Natural killer cell treated with Interleukin-12 subunit alpha and Interleukin-12 subunit beta and Interleukin-15 and Interleukin-18, amount 100 ng/mL, for 72 hours (primary cell): ENCODE measurements around the gene EHBP1L1. TPM values are rescaled to one million over a fixed set of nuclear protein-coding genes. Genes with fewer than 3 reads are reported as not detected.

Experiments used
- ATAC-seq, 2 donors: fragments of 150-1000 bp; cut with Tn5 transposase in 1 of 2; sonication (Bioruptor Pico), chemical (Tn5 transposase) in 1 of 2; 2 replicates each; pipeline ENCODE4 v1.10.0; 2021
- DNase-seq: peaks from one replicate; pipeline ENCODE4 v3.0.0; 2022; ENCODE audit warnings: low spot score
- H3K27ac Mint-ChIP-seq, 2 donors: 1 replicate in 1 of 2; 2 replicates in 1 of 2; pipeline ENCODE4 v1.8.0; 2022; ENCODE audit warnings: mixed read lengths in 2 of 2, mild to moderate bottlenecking in 1 of 2, moderate library complexity in 1 of 2
- H3K27me3 Mint-ChIP-seq, 2 donors: 1 replicate in 1 of 2; 2 replicates in 1 of 2; pipeline ENCODE4 v1.8.0; 2022; ENCODE audit warnings: mixed read lengths in 2 of 2
- H3K36me3 Mint-ChIP-seq: one replicate; pipeline ENCODE4 v1.8.0; 2022; ENCODE audit warnings: mixed read lengths
- H3K4me1 Mint-ChIP-seq, 2 donors: 1 replicate in 1 of 2; 2 replicates in 1 of 2; pipeline ENCODE4 v1.8.0; 2022; ENCODE audit warnings: low read depth in 2 of 2, mixed read lengths in 2 of 2, mild to moderate bottlenecking in 1 of 2
- H3K4me3 Mint-ChIP-seq: one replicate; pipeline ENCODE4 v1.8.0; 2022; ENCODE audit warnings: mixed read lengths
- H3K9me3 Mint-ChIP-seq: 2 replicates; pipeline ENCODE4 v1.8.0; 2022; ENCODE audit warnings: mixed read lengths
- total RNA-seq, 2 donors: library from RNA; stranded (reverse); gene quantifications; one replicate each; pipeline ENCODE4 v1.2.3, GENCODE V29; 2022

EHBP1L1 gene
- total RNA-seq, 2 donors from 2014 or later = 156 to 188 TPM

GRCh38 chr11:65553301-65554001 lies 22.4 kb upstream of the EHBP1L1 start:
- Mint-ChIP-seq H3K9me3 (no peaks in the 10 kb centered on the region), H3K27ac (no peak overlapping the region), H3K36me3 (no peaks in the 10 kb centered on the region), H3K4me1 (peaks cover 41 to 51% of the 10 kb centered on the region in 2 donors), H3K4me3 (no peak overlapping the region), H3K27me3 (no peaks in the 10 kb centered on the region)
- peak; percentile 17 to 61 for ATAC-seq
- DNase-seq = peak; percentile 63

GRCh38 chr11:65554057-65554818 lies 21.6 kb upstream of the EHBP1L1 start:
- peak overlapping the region; percentile 27 for H3K4me3 Mint-ChIP-seq
- H3K9me3 Mint-ChIP-seq = no peaks in the 10 kb centered on the region

GRCh38 chr11:65554842-65555430 lies 20.9 kb upstream of the EHBP1L1 start:
- ATAC-seq = no peak

More at GRCh38 chr11:65554057-65554818, 21.6 kb upstream of the EHBP1L1 start:
- DNase-seq (peak; percentile 56), ATAC-seq (no peak)
- peaks cover 38 to 48% of the 10 kb centered on the region in 2 donors for H3K4me1 Mint-ChIP-seq
- no peaks in the 10 kb centered on the region for H3K36me3 Mint-ChIP-seq
- no peaks in the 10 kb centered on the region for H3K27me3 Mint-ChIP-seq
- peak overlapping the region; percentile 72 to 91 for H3K27ac Mint-ChIP-seq

GRCh38 chr11:65555693-65556231 lies 20.1 kb upstream of the EHBP1L1 start:
- H3K4me1 Mint-ChIP-seq = peaks cover 48 to 57% of the 10 kb centered on the region in 2 donors
- ATAC-seq = peak; percentile 37 to 41
- no peaks in the 10 kb centered on the region for H3K27me3 Mint-ChIP-seq
- H3K36me3 Mint-ChIP-seq = no peaks in the 10 kb centered on the region
- peak overlapping the region; percentile 73 for H3K4me3 Mint-ChIP-seq
- H3K9me3 Mint-ChIP-seq = no peaks in the 10 kb centered on the region
- DNase-seq = peak; percentile 73
- peak overlapping the region; percentile 72 to 91 for H3K27ac Mint-ChIP-seq

More at GRCh38 chr11:65554842-65555430, 20.9 kb upstream of the EHBP1L1 start:
- DNase-seq = peak; percentile 53
- no peaks in the 10 kb centered on the region for H3K27me3 Mint-ChIP-seq
- H3K4me1 Mint-ChIP-seq = peaks cover 40 to 49% of the 10 kb centered on the region in 2 donors
- H3K9me3 Mint-ChIP-seq = no peaks in the 10 kb centered on the region
- no peaks in the 10 kb centered on the region for H3K36me3 Mint-ChIP-seq
- peak overlapping the region; percentile 27 for H3K4me3 Mint-ChIP-seq
- H3K27ac Mint-ChIP-seq = peak overlapping the region; percentile 72 to 91

- H3K36me3 Mint-ChIP-seq = no peaks in the 10 kb centered on the region
- no peaks in the 10 kb centered on the region for H3K27me3 Mint-ChIP-seq
- ATAC-seq = no peak
- DNase-seq = peak; percentile 54
- H3K9me3 Mint-ChIP-seq = no peaks in the 10 kb centered on the region
- H3K27ac Mint-ChIP-seq = peak overlapping the region; percentile 72 to 91
- peaks cover 46 to 53% of the 10 kb centered on the region in 2 donors for H3K4me1 Mint-ChIP-seq
- peak overlapping the region; percentile 77 for H3K4me3 Mint-ChIP-seq
These were observed 19.2 kb upstream of the EHBP1L1 start for GRCh38 chr11:65556470-65557279.

GRCh38 chr11:65557280-65558001 lies 18.4 kb upstream of the EHBP1L1 start:
- peak; percentile 8 to 32 for ATAC-seq
- Mint-ChIP-seq H3K36me3 (no peaks in the 10 kb centered on the region), H3K27ac (peak overlapping the region; percentile 72 to 91), H3K27me3 (no peaks in the 10 kb centered on the region), H3K4me3 (peak overlapping the region; percentile 77), H3K9me3 (no peaks in the 10 kb centered on the region), H3K4me1 (peaks cover 42 to 48% of the 10 kb centered on the region in 2 donors)
- no peak for DNase-seq

GRCh38 chr11:65558002-65558929 lies 17.6 kb upstream of the EHBP1L1 start, which contains the start of gene LTBP3:
Gene LTBP3, minus strand, starts transcription at chr11:65558359. Its CDS starts 400 bp downstream, at chr11:65557959.
- H3K27ac Mint-ChIP-seq = peak within 1 kb of the TSS; percentile 72 to 91
- peaks cover 39 to 47% of the 10 kb centered on the region in 2 donors for H3K4me1 Mint-ChIP-seq
- no peaks in the 10 kb centered on the region for H3K36me3 Mint-ChIP-seq
- DNase-seq (no peak), ATAC-seq (peak; percentile 68 to 75)
- no peaks in the 10 kb centered on the region for H3K9me3 Mint-ChIP-seq
- no peaks in the 10 kb centered on the region for H3K27me3 Mint-ChIP-seq
- peak within 1 kb of the TSS; percentile 77 for H3K4me3 Mint-ChIP-seq

GRCh38 chr11:65558930-65559509 lies 16.8 kb upstream of the EHBP1L1 start:
- peak overlapping the region in 1 of 2 donors; percentile 72 for H3K27ac Mint-ChIP-seq
- ATAC-seq (no peak), DNase-seq (no peak)
- H3K4me1 Mint-ChIP-seq = peaks cover 39 to 48% of the 10 kb centered on the region in 2 donors
- no peaks in the 10 kb centered on the region for H3K27me3 Mint-ChIP-seq
- no peaks in the 10 kb centered on the region for H3K36me3 Mint-ChIP-seq
- no peaks in the 10 kb centered on the region for H3K9me3 Mint-ChIP-seq
- no peak overlapping the region for H3K4me3 Mint-ChIP-seq

- ATAC-seq = no peak
- Mint-ChIP-seq H3K36me3 (no peaks in the 10 kb centered on the region), H3K9me3 (no peaks in the 10 kb centered on the region), H3K27ac (peak overlapping the region; percentile 15 to 72), H3K27me3 (no peaks in the 10 kb centered on the region), H3K4me1 (peaks cover 36 to 44% of the 10 kb centered on the region in 2 donors), H3K4me3 (no peak overlapping the region)
- DNase-seq = no peak
These were observed 16.3 kb upstream of the EHBP1L1 start for GRCh38 chr11:65559535-65559934.

- Mint-ChIP-seq H3K27ac (peak overlapping the region; percentile 15 to 72), H3K27me3 (no peaks in the 10 kb centered on the region), H3K4me3 (no peak overlapping the region), H3K36me3 (no peaks in the 10 kb centered on the region), H3K9me3 (no peaks in the 10 kb centered on the region), H3K4me1 (peaks cover 35 to 43% of the 10 kb centered on the region in 2 donors)
- DNase-seq (no peak), ATAC-seq (no peak)
These were observed 15.8 kb upstream of the EHBP1L1 start for GRCh38 chr11:65559951-65560537.
